ENCODE measurements around the gene MYO1B. TPM values are rescaled to one million over a fixed set of nuclear protein-coding genes. Genes with fewer than 3 reads are reported as not detected.

MYO1B gene
- polyA plus RNA-seq, 1 donor (not counting 4 experiments of a cell fraction or from before 2014, with no cell fraction given): 277 TPM

DNA sequence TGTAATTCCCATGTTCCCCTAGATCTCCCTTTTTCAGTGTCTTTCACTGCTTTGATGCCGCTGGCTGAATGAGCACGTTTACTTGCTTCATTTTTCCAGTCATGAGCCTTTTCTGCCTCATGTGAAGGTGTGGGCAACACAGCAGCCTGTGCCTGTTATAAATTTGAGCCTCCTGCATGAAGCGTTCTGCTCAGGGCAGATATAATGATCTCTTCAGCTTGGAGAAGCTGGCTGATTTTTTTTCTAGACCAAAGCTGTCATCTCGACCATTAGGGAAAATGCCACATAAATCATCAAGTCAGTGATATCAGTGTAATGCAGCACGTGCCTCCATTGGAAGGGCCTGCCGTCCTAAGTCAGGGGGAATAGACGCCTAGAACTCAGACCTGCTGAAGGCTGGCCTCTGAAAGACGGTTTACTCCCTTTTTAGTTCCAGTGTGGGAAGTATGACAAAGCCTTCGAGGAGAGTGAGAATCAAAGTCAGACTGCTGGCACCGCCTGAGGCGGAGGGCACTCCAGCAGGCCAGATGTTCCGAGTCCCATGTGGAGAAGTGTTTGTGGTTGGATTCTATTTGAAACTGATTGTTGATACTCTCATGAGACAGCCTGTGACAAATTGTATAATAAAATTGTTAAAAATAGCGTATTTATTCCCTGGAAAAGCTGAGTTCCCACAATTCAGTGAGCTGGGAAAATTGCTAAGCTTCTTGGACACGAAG is 196.5 kb downstream of the MYO1B start:
- no peak overlapping the region for H2AFZ ChIP-seq (ENCODE audit: control insufficient read depth, low read length)
- no peaks in the 10 kb centered on the region for H3K9me1 ChIP-seq (ENCODE audit: control insufficient read depth, extremely low read depth, insufficient read depth, low read length)
- no peaks in the 10 kb centered on the region for H3K4me1 ChIP-seq (ENCODE audit: control insufficient read depth, extremely low read depth, insufficient read depth, low read length)
- no peak overlapping the region for H3K4me2 ChIP-seq (ENCODE audit: control insufficient read depth, extremely low read depth, insufficient read depth, low read depth, low read length)
- dilution Hi-C loops (cut with MboI; ENCODE audit: extremely low pct_ligation_motif_present, low sequenced_read_pairs): no loop called here
- no peaks in the 10 kb centered on the region for H3K36me3 ChIP-seq (ENCODE audit: control insufficient read depth in 2 of 2, extremely low read depth in 1 of 2, insufficient read depth in 2 of 2, low read length in 2 of 2)
- H3K9ac ChIP-seq (ENCODE audit: control insufficient read depth, extremely low read depth, insufficient read depth, low read length): no peak overlapping the region
- no peaks in the 10 kb centered on the region for H3K79me2 ChIP-seq (ENCODE audit: control insufficient read depth, insufficient read depth, low read length)
- TF ChIP-seq EZH2 (IDR thresholded peaks at IDR 0.05; ENCODE audit: low read length): no peak
- TF ChIP-seq, protein P1, sequence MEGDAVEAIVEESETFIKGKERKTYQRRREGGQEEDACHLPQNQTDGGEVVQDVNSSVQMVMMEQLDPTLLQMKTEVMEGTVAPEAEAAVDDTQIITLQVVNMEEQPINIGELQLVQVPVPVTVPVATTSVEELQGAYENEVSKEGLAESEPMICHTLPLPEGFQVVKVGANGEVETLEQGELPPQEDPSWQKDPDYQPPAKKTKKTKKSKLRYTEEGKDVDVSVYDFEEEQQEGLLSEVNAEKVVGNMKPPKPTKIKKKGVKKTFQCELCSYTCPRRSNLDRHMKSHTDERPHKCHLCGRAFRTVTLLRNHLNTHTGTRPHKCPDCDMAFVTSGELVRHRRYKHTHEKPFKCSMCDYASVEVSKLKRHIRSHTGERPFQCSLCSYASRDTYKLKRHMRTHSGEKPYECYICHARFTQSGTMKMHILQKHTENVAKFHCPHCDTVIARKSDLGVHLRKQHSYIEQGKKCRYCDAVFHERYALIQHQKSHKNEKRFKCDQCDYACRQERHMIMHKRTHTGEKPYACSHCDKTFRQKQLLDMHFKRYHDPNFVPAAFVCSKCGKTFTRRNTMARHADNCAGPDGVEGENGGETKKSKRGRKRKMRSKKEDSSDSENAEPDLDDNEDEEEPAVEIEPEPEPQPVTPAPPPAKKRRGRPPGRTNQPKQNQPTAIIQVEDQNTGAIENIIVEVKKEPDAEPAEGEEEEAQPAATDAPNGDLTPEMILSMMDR (optimal IDR thresholded peaks at IDR 0.05 in 1 of 3, IDR thresholded peaks at IDR 0.05 in 1 of 3, conservative IDR thresholded peaks at IDR 0.05 in 1 of 3; ENCODE audit: extremely low read depth in 1 of 3, insufficient read depth in 2 of 3, low read length in 3 of 3): no peak
- FAIRE-seq (no peak), DNase-seq (ENCODE audit: low read depth, low spot score) (no peak)
- peaks cover 3% of the 10 kb centered on the region for H3K27me3 ChIP-seq (ENCODE audit: control insufficient read depth, extremely low read depth, insufficient read depth, low read length)
- no peak overlapping the region for H3K4me3 ChIP-seq (ENCODE audit: control insufficient read depth in 2 of 3, extremely low read depth in 1 of 3, insufficient read depth in 2 of 3, low read depth in 1 of 3, low read length in 3 of 3)
- H3K27ac ChIP-seq (ENCODE audit: control insufficient read depth, insufficient read depth, low read length): no peak overlapping the region
- no peaks in the 10 kb centered on the region for H4K20me1 ChIP-seq (ENCODE audit: control insufficient read depth, extremely low read depth, insufficient read depth, low read length)
- H3K9me3 ChIP-seq (ENCODE audit: control insufficient read depth, low read depth, low read length): no peaks in the 10 kb centered on the region

DNA sequence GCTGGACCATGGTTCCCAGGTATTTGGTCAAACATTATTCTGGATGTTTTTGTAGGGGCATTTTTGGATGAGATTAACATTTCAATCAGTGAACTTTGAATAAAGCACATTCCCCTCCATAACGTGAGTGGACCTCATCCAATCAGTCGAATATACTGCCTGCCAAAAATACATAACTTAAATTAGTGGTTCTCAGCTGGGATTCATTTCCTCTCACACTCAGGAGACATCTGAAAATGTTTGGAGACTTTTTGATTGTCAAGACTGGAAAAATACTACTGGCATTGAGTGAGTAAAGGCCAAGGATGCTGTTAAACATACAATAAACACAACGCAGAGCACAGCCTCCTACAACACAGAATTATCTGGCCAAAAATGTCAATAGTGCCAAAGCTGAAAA is 198.2 kb downstream of the MYO1B start:
- Histone ChIP-seq H3K4me3 (ENCODE audit: control insufficient read depth in 2 of 3, extremely low read depth in 1 of 3, insufficient read depth in 2 of 3, low read depth in 1 of 3, low read length in 3 of 3) (no peak overlapping the region), H4K20me1 (ENCODE audit: control insufficient read depth, extremely low read depth, insufficient read depth, low read length) (no peaks in the 10 kb centered on the region), H3K4me1 (ENCODE audit: control insufficient read depth, extremely low read depth, insufficient read depth, low read length) (no peaks in the 10 kb centered on the region), H3K27me3 (ENCODE audit: control insufficient read depth, extremely low read depth, insufficient read depth, low read length) (peaks cover 3% of the 10 kb centered on the region), H3K4me2 (ENCODE audit: control insufficient read depth, extremely low read depth, insufficient read depth, low read depth, low read length) (no peak overlapping the region), H3K27ac (ENCODE audit: control insufficient read depth, insufficient read depth, low read length) (no peak overlapping the region), H3K9ac (ENCODE audit: control insufficient read depth, extremely low read depth, insufficient read depth, low read length) (no peak overlapping the region), H2AFZ (ENCODE audit: control insufficient read depth, low read length) (no peak overlapping the region), H3K9me3 (ENCODE audit: control insufficient read depth, low read depth, low read length) (no peaks in the 10 kb centered on the region), H3K9me1 (ENCODE audit: control insufficient read depth, extremely low read depth, insufficient read depth, low read length) (no peaks in the 10 kb centered on the region), H3K36me3 (ENCODE audit: control insufficient read depth in 2 of 2, extremely low read depth in 1 of 2, insufficient read depth in 2 of 2, low read length in 2 of 2) (no peaks in the 10 kb centered on the region), H3K79me2 (ENCODE audit: control insufficient read depth, insufficient read depth, low read length) (no peaks in the 10 kb centered on the region)
- TF ChIP-seq EZH2 (IDR thresholded peaks at IDR 0.05; ENCODE audit: low read length): no peak
- TF ChIP-seq, protein P1 (optimal IDR thresholded peaks at IDR 0.05 in 1 of 3, IDR thresholded peaks at IDR 0.05 in 1 of 3, conservative IDR thresholded peaks at IDR 0.05 in 1 of 3; ENCODE audit: extremely low read depth in 1 of 3, insufficient read depth in 2 of 3, low read length in 3 of 3): no peak
- no peak for FAIRE-seq
- DNase-seq (ENCODE audit: low read depth, low spot score): no peak
- dilution Hi-C loops (cut with MboI; ENCODE audit: extremely low pct_ligation_motif_present, low sequenced_read_pairs): no loop called here
